ENCODE data around the gene NDP. TPM values are rescaled to one million over a fixed set of nuclear protein-coding genes. Genes with fewer than 3 reads are reported as not detected.

The NDP gene
- total and polyA plus RNA-seq, 2 donors (not counting 1 experiment from before 2014, with no cell fraction given): not detected

GRCh38 chrX:43899878-43900815 is 73.0 kb downstream of the NDP start:
- TF ChIP-seq, protein P1, sequence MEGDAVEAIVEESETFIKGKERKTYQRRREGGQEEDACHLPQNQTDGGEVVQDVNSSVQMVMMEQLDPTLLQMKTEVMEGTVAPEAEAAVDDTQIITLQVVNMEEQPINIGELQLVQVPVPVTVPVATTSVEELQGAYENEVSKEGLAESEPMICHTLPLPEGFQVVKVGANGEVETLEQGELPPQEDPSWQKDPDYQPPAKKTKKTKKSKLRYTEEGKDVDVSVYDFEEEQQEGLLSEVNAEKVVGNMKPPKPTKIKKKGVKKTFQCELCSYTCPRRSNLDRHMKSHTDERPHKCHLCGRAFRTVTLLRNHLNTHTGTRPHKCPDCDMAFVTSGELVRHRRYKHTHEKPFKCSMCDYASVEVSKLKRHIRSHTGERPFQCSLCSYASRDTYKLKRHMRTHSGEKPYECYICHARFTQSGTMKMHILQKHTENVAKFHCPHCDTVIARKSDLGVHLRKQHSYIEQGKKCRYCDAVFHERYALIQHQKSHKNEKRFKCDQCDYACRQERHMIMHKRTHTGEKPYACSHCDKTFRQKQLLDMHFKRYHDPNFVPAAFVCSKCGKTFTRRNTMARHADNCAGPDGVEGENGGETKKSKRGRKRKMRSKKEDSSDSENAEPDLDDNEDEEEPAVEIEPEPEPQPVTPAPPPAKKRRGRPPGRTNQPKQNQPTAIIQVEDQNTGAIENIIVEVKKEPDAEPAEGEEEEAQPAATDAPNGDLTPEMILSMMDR (IDR thresholded peaks at IDR 0.05): no peak
- no peak for TF ChIP-seq EZH2 (IDR thresholded peaks at IDR 0.05; ENCODE audit: borderline replicate concordance, insufficient read depth, low read depth, low read length, poor library complexity, severe bottlenecking)
- ChIA-PET CTCF (no interaction called here), POLR2A (no interaction called here)
- Histone ChIP-seq H3K4me1 (ENCODE audit: control insufficient read depth in 2 of 2, insufficient read depth in 2 of 2, low read length in 2 of 2) (no peaks in the 10 kb centered on the region), H4K20me1 (ENCODE audit: control insufficient read depth, insufficient read depth, low read length, poor library complexity, severe bottlenecking) (no peaks in the 10 kb centered on the region), H2AFZ (ENCODE audit: insufficient read depth, low read depth, low read length, poor library complexity, severe bottlenecking) (no peak overlapping the region), H3K27ac (ENCODE audit: low read length in 2 of 2) (no peak overlapping the region), H3K9ac (ENCODE audit: low read length) (no peak overlapping the region), H3K9me3 (ENCODE audit: control extremely low read depth in 1 of 3, control insufficient read depth in 2 of 3, insufficient read depth in 1 of 3, low read length in 2 of 3) (no peaks in the 10 kb centered on the region), H3K27me3 (replicated peaks in 1 of 4; ENCODE audit: control extremely low read depth in 1 of 4, control insufficient read depth in 3 of 4, insufficient read depth in 4 of 4, low read length in 3 of 4) (no peaks in the 10 kb centered on the region), H3K4me2 (replicated peaks; ENCODE audit: low read depth, low read length, poor library complexity, severe bottlenecking) (no peak overlapping the region), H3K36me3 (replicated peaks in 1 of 2; ENCODE audit: control extremely low read depth in 1 of 2, control insufficient read depth in 1 of 2, extremely low read depth in 1 of 2, insufficient read depth in 2 of 2, low read length in 1 of 2) (no peaks in the 10 kb centered on the region), H3K79me2 (ENCODE audit: control insufficient read depth, insufficient read depth, low read length) (no peaks in the 10 kb centered on the region), H3K4me3 (ENCODE audit: control extremely low read depth in 1 of 5, extremely low read depth in 1 of 5, insufficient read depth in 1 of 5, low read depth in 2 of 5, low read length in 4 of 5) (no peak overlapping the region)
- Mint-ChIP-seq H3K4me1 (no peaks in the 10 kb centered on the region), H3K4me3 (no peak overlapping the region), H3K9me3 (ENCODE audit: insufficient read depth) (no peaks in the 10 kb centered on the region), H3K27me3 (peaks cover 2% of the 10 kb centered on the region), H3K27ac (no peak overlapping the region)
- DNase-seq (no peak), ATAC-seq (ENCODE audit: low read depth) (no peak)
- no CpG with 5 or more reads among the region's 5 CpGs for WGBS (ENCODE audit: insufficient coverage)
- intact Hi-C loops (cut with micrococcal nuclease): no loop called here

Other genes starting within 250 kb of the NDP start
- not detected in 2 replicates for gene MAOB, start 90.9 kb downstream of the NDP start, total RNA-seq
- gene MAOB, start 90.9 kb downstream of the NDP start, polyA plus RNA-seq: not detected in 2 replicates